ENCODE measurements around the gene NR6A1.

Gene NR6A1

DNA sequence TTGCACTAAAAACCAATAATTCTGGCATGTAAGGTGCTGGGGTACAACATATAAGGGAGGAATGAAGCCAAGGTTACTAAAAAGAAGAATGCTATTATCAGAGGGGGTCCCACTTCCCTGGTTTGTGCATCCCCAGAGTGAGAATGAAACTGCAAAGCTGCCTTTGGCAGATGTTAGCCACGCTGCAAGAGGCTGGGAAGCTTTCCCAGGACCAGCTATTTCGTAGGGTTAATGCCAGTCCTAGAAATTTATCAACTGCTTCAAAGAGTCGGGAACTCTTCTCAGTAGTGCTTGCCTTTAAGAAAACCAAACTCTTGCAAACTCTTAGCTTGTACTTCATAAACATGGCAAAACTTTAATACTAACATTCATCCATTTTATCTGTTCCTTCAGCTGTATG, 176.4 kb downstream of the NR6A1 start:
- Histone ChIP-seq H4K91ac (ENCODE audit: low read depth, low read length, poor library complexity) (no peak overlapping the region), H2BK5ac (ENCODE audit: low read length) (no peak overlapping the region), H3K23ac (ENCODE audit: low read depth, low read length, poor library complexity) (no peak overlapping the region), H2BK120ac (ENCODE audit: low read depth, low read length) (no peak overlapping the region), H3K27ac (replicated peaks; ENCODE audit: low read length) (peak overlapping the region; percentile 71), H2AFZ (ENCODE audit: low read length) (peak overlapping the region; percentile 2), H3K4me3 (ENCODE audit: low read length in 2 of 2) (peak overlapping the region in 1 of 2 donors; percentile 55), H3K9me3 (replicated peaks in 1 of 2; ENCODE audit: control insufficient read depth in 2 of 2, insufficient read depth in 1 of 2, low read depth in 1 of 2, low read length in 2 of 2) (no peaks in the 10 kb centered on the region), H3K4me2 (ENCODE audit: insufficient read depth, low read length, poor library complexity, severe bottlenecking) (peak overlapping the region; percentile 28), H3K79me1 (ENCODE audit: low read depth, low read length) (no peaks in the 10 kb centered on the region), H2AK5ac (ENCODE audit: low read depth, low read length) (no peak overlapping the region), H2BK15ac (ENCODE audit: low read length) (no peak overlapping the region), H3K18ac (ENCODE audit: low read length) (no peak overlapping the region), H3K36me3 (replicated peaks in 1 of 2; ENCODE audit: control insufficient read depth in 2 of 2, insufficient read depth in 2 of 2, low read length in 2 of 2) (no peaks in the 10 kb centered on the region), H3K4me1 (ENCODE audit: control insufficient read depth in 2 of 2, insufficient read depth in 1 of 2, low read depth in 1 of 2, low read length in 2 of 2) (peaks cover 21 to 40% of the 10 kb centered on the region in 2 donors), H3K27me3 (ENCODE audit: control insufficient read depth in 3 of 3, insufficient read depth in 3 of 3, low read depth in 1 of 3, low read length in 3 of 3) (no peaks in the 10 kb centered on the region), H4K8ac (ENCODE audit: low read depth, low read length) (no peak overlapping the region), H3K9ac (ENCODE audit: low read depth, low read length, poor library complexity) (no peak overlapping the region), H2BK12ac (ENCODE audit: low read length) (no peak overlapping the region), H3K4ac (ENCODE audit: low read length) (no peak overlapping the region), H3K14ac (ENCODE audit: low read length) (no peak overlapping the region)
- DNase-seq (ENCODE audit: low spot score) = no peak
- WGBS, 2 donors (ENCODE audit: extremely low coverage in 2 of 2, insufficient read length in 2 of 2, insufficient replicate concordance in 1 of 2) = no CpG with 5 or more reads among the region's 3 CpGs

DNA sequence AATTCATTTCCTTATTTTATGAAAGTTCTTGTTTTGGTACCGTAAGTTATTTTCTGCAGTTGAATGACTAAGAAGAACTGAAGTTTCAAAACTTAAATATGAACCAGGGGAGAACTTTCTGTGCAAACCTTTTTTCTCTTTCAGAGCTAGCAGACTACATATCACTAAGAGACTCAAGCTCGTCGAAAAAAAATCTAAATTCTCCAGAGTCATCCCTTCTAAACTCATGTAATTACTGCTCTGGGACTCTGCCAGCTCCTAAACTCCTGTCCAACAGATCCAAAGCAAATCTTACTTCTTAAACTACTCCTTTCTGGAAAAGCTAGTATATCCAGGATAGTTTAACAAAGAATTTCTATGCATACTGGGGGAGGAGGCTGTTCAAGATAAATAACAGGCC, 176.9 kb downstream of the NR6A1 start:
- no peak overlapping the region for H2BK15ac ChIP-seq (ENCODE audit: low read length)
- H3K18ac ChIP-seq (ENCODE audit: low read length) = no peak overlapping the region
- peaks cover 21 to 40% of the 10 kb centered on the region in 2 donors for H3K4me1 ChIP-seq (ENCODE audit: control insufficient read depth in 2 of 2, insufficient read depth in 1 of 2, low read depth in 1 of 2, low read length in 2 of 2)
- no peak overlapping the region for H3K4ac ChIP-seq (ENCODE audit: low read length)
- H3K36me3 ChIP-seq (replicated peaks in 1 of 2; ENCODE audit: control insufficient read depth in 2 of 2, insufficient read depth in 2 of 2, low read length in 2 of 2) = no peaks in the 10 kb centered on the region
- H3K9me3 ChIP-seq (replicated peaks in 1 of 2; ENCODE audit: control insufficient read depth in 2 of 2, insufficient read depth in 1 of 2, low read depth in 1 of 2, low read length in 2 of 2) = no peaks in the 10 kb centered on the region
- H3K4me2 ChIP-seq (ENCODE audit: insufficient read depth, low read length, poor library complexity, severe bottlenecking) = no peak overlapping the region
- H3K27me3 ChIP-seq (ENCODE audit: control insufficient read depth in 3 of 3, insufficient read depth in 3 of 3, low read depth in 1 of 3, low read length in 3 of 3) = no peaks in the 10 kb centered on the region
- DNase-seq (ENCODE audit: low spot score) = no peak
- H3K4me3 ChIP-seq (ENCODE audit: low read length in 2 of 2) = peak overlapping the region in 1 of 2 donors; percentile 55
- no peak overlapping the region for H2BK12ac ChIP-seq (ENCODE audit: low read length)
- H3K27ac ChIP-seq (replicated peaks; ENCODE audit: low read length) = peak overlapping the region; percentile 71
- no peak overlapping the region for H3K14ac ChIP-seq (ENCODE audit: low read length)
- H4K8ac ChIP-seq (ENCODE audit: low read depth, low read length) = no peak overlapping the region
- no peak overlapping the region for H2BK120ac ChIP-seq (ENCODE audit: low read depth, low read length)
- no peak overlapping the region for H3K9ac ChIP-seq (ENCODE audit: low read depth, low read length, poor library complexity)
- H3K79me1 ChIP-seq (ENCODE audit: low read depth, low read length) = no peaks in the 10 kb centered on the region
- H2AFZ ChIP-seq (ENCODE audit: low read length) = peak overlapping the region; percentile 2
- H4K91ac ChIP-seq (ENCODE audit: low read depth, low read length, poor library complexity) = no peak overlapping the region
- no peak overlapping the region for H2BK5ac ChIP-seq (ENCODE audit: low read length)
- no CpG with 5 or more reads among the region's 3 CpGs for WGBS, 2 donors (ENCODE audit: extremely low coverage in 2 of 2, insufficient read length in 2 of 2, insufficient replicate concordance in 1 of 2)
- no peak overlapping the region for H3K23ac ChIP-seq (ENCODE audit: low read depth, low read length, poor library complexity)
- H2AK5ac ChIP-seq (ENCODE audit: low read depth, low read length) = no peak overlapping the region

DNA sequence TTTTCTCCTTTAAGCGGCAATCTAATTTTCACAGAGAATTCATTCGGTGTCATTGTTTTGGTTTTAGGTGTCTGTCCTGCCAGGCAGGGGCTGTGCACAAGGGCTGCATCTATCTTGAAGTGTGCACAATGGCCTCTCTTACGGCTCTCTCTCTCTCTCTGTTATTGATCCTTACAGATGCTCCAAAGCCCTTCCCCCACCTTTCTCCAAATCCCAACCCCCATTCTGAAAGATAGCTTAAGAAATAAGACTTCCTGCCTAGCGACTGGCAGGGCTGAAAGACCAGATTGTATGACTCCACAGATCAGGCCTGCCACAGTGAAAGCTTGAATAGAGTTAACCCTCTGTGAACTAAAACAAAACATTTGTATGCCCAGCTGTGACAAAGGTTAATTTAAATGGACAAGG, 177.5 kb downstream of the NR6A1 start:
- no peaks in the 10 kb centered on the region for H3K27me3 ChIP-seq (ENCODE audit: control insufficient read depth in 3 of 3, insufficient read depth in 3 of 3, low read depth in 1 of 3, low read length in 3 of 3)
- WGBS, 2 donors (ENCODE audit: extremely low coverage in 2 of 2, insufficient read length in 2 of 2, insufficient replicate concordance in 1 of 2) = no CpG with 5 or more reads among the region's 4 CpGs
- peak overlapping the region in 1 of 2 donors; percentile 55 for H3K4me3 ChIP-seq (ENCODE audit: low read length in 2 of 2)
- H3K23ac ChIP-seq (ENCODE audit: low read depth, low read length, poor library complexity) = no peak overlapping the region
- H3K9ac ChIP-seq (ENCODE audit: low read depth, low read length, poor library complexity) = no peak overlapping the region
- H3K4me1 ChIP-seq (ENCODE audit: control insufficient read depth in 2 of 2, insufficient read depth in 1 of 2, low read depth in 1 of 2, low read length in 2 of 2) = peaks cover 21 to 40% of the 10 kb centered on the region in 2 donors
- no peak overlapping the region for H3K4me2 ChIP-seq (ENCODE audit: insufficient read depth, low read length, poor library complexity, severe bottlenecking)
- H3K79me1 ChIP-seq (ENCODE audit: low read depth, low read length) = no peaks in the 10 kb centered on the region
- H4K91ac ChIP-seq (ENCODE audit: low read depth, low read length, poor library complexity) = no peak overlapping the region
- H4K8ac ChIP-seq (ENCODE audit: low read depth, low read length) = no peak overlapping the region
- H3K18ac ChIP-seq (ENCODE audit: low read length) = no peak overlapping the region
- no peak overlapping the region for H2AK5ac ChIP-seq (ENCODE audit: low read depth, low read length)
- H2AFZ ChIP-seq (ENCODE audit: low read length) = peak overlapping the region; percentile 2
- H3K9me3 ChIP-seq (replicated peaks in 1 of 2; ENCODE audit: control insufficient read depth in 2 of 2, insufficient read depth in 1 of 2, low read depth in 1 of 2, low read length in 2 of 2) = no peaks in the 10 kb centered on the region
- H2BK15ac ChIP-seq (ENCODE audit: low read length) = no peak overlapping the region
- H2BK120ac ChIP-seq (ENCODE audit: low read depth, low read length) = no peak overlapping the region
- no peak overlapping the region for H2BK5ac ChIP-seq (ENCODE audit: low read length)
- H3K27ac ChIP-seq (replicated peaks; ENCODE audit: low read length) = peak overlapping the region; percentile 87
- no peak overlapping the region for H3K14ac ChIP-seq (ENCODE audit: low read length)
- no peaks in the 10 kb centered on the region for H3K36me3 ChIP-seq (replicated peaks in 1 of 2; ENCODE audit: control insufficient read depth in 2 of 2, insufficient read depth in 2 of 2, low read length in 2 of 2)
- H2BK12ac ChIP-seq (ENCODE audit: low read length) = no peak overlapping the region
- DNase-seq (ENCODE audit: low spot score) = peak; percentile 78
- H3K4ac ChIP-seq (ENCODE audit: low read length) = no peak overlapping the region

DNA sequence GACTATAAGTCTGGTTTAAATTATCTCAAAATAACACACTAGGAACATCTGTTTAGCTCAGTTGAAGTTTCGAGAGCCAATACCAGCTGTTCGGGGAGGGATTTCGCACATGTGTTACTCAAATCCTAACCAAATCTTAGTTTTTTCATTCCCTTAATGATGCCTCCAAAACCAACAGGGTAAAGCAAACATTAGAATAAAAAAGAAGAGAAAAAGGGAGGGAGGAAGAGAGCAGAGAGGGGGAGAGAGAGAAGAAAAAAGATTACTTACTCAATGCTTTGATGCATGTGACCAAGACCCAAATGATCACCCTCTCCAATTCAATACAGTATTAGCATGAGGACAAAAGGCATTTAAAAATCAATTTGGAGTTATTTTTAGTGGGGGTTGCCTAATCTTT, 177.9 kb downstream of the NR6A1 start:
- H2BK120ac ChIP-seq (ENCODE audit: low read depth, low read length) = no peak overlapping the region
- H2BK15ac ChIP-seq (ENCODE audit: low read length) = no peak overlapping the region
- H3K4ac ChIP-seq (ENCODE audit: low read length) = no peak overlapping the region
- no peak for DNase-seq (ENCODE audit: low spot score)
- peak overlapping the region; percentile 29 for H3K4me2 ChIP-seq (ENCODE audit: insufficient read depth, low read length, poor library complexity, severe bottlenecking)
- H2BK5ac ChIP-seq (ENCODE audit: low read length) = no peak overlapping the region
- H3K18ac ChIP-seq (ENCODE audit: low read length) = no peak overlapping the region
- no peaks in the 10 kb centered on the region for H3K36me3 ChIP-seq (replicated peaks in 1 of 2; ENCODE audit: control insufficient read depth in 2 of 2, insufficient read depth in 2 of 2, low read length in 2 of 2)
- no peak overlapping the region for H3K14ac ChIP-seq (ENCODE audit: low read length)
- peak overlapping the region in 1 of 2 donors; percentile 55 for H3K4me3 ChIP-seq (ENCODE audit: low read length in 2 of 2)
- peak overlapping the region; percentile 2 for H2AFZ ChIP-seq (ENCODE audit: low read length)
- no peak overlapping the region for H3K9ac ChIP-seq (ENCODE audit: low read depth, low read length, poor library complexity)
- H3K27me3 ChIP-seq (ENCODE audit: control insufficient read depth in 3 of 3, insufficient read depth in 3 of 3, low read depth in 1 of 3, low read length in 3 of 3) = no peaks in the 10 kb centered on the region
- H3K4me1 ChIP-seq (ENCODE audit: control insufficient read depth in 2 of 2, insufficient read depth in 1 of 2, low read depth in 1 of 2, low read length in 2 of 2) = peaks cover 21 to 40% of the 10 kb centered on the region in 2 donors
- H3K27ac ChIP-seq (replicated peaks; ENCODE audit: low read length) = peak overlapping the region; percentile 87
- no peaks in the 10 kb centered on the region for H3K79me1 ChIP-seq (ENCODE audit: low read depth, low read length)
- no peak overlapping the region for H2AK5ac ChIP-seq (ENCODE audit: low read depth, low read length)
- no peak overlapping the region for H4K8ac ChIP-seq (ENCODE audit: low read depth, low read length)
- no peak overlapping the region for H2BK12ac ChIP-seq (ENCODE audit: low read length)
- WGBS, 2 donors (ENCODE audit: extremely low coverage in 2 of 2, insufficient read length in 2 of 2, insufficient replicate concordance in 1 of 2) = no CpG with 5 or more reads among the region's 3 CpGs
- H3K9me3 ChIP-seq (replicated peaks in 1 of 2; ENCODE audit: control insufficient read depth in 2 of 2, insufficient read depth in 1 of 2, low read depth in 1 of 2, low read length in 2 of 2) = no peaks in the 10 kb centered on the region
- H3K23ac ChIP-seq (ENCODE audit: low read depth, low read length, poor library complexity) = no peak overlapping the region
- no peak overlapping the region for H4K91ac ChIP-seq (ENCODE audit: low read depth, low read length, poor library complexity)

Data from neuronal stem cell (in vitro differentiated cells).